ENCODE measurements around the gene REPS1. TPM values are rescaled to one million over a fixed set of nuclear protein-coding genes. Genes with fewer than 3 reads are reported as not detected.
"Not testable (repeated sequence)": the region's sequence is repeated elsewhere in the genome, so short reads cannot be mapped to it uniquely, and the experiment has no call there.

REPS1 gene
- total and polyA plus RNA-seq, 8 donors, result 14.1 to 26.2 (median 19.0) TPM

DNA sequence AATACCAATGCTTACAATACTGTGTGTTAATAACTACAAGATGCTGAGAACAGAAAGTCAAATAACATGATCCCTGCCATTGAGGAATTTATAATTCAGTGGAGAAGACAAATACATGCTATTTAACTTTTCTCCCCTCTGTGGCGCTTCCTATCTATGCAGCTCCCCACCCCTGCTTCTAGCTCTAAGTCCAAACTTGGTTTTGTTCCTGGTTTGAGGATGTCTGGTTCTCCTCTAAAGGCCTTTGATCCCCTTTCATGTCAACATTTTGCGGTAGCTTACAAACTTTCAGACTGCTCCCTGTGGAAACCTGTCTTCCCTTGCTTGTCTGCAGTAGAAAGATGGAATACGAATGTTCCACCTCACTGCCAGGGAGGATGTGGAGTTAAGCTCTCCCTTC is 18.4 kb upstream of the REPS1 start:
- 87 to 93% methylated on average over 3 of the region's 3 CpGs for WGBS, 2 donors
- DNase-seq, result no peak
- ATAC-seq, result no peak
- intact Hi-C loops (cut with DNase I), result no loop called here
- H3K36me3 ChIP-seq, result no peaks in the 10 kb centered on the region
- H3K4me1 ChIP-seq, result no peaks in the 10 kb centered on the region
- H3K27ac ChIP-seq, result no peak overlapping the region
- no peak overlapping the region for H3K4me3 ChIP-seq
- FAIRE-seq, result no peak
- TF ChIP-seq, protein P1, sequence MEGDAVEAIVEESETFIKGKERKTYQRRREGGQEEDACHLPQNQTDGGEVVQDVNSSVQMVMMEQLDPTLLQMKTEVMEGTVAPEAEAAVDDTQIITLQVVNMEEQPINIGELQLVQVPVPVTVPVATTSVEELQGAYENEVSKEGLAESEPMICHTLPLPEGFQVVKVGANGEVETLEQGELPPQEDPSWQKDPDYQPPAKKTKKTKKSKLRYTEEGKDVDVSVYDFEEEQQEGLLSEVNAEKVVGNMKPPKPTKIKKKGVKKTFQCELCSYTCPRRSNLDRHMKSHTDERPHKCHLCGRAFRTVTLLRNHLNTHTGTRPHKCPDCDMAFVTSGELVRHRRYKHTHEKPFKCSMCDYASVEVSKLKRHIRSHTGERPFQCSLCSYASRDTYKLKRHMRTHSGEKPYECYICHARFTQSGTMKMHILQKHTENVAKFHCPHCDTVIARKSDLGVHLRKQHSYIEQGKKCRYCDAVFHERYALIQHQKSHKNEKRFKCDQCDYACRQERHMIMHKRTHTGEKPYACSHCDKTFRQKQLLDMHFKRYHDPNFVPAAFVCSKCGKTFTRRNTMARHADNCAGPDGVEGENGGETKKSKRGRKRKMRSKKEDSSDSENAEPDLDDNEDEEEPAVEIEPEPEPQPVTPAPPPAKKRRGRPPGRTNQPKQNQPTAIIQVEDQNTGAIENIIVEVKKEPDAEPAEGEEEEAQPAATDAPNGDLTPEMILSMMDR (IDR thresholded peaks at IDR 0.05), result no peak
- H3K27me3 ChIP-seq, result no peaks in the 10 kb centered on the region
- no peaks in the 10 kb centered on the region for H3K9me3 ChIP-seq

- Histone ChIP-seq H3K27me3 (no peaks in the 10 kb centered on the region), H3K27ac (no peak overlapping the region), H3K4me1 (no peaks in the 10 kb centered on the region), H3K9me3 (no peaks in the 10 kb centered on the region), H3K36me3 (no peaks in the 10 kb centered on the region), H3K4me3 (no peak overlapping the region)
- ATAC-seq, result no peak
- TF ChIP-seq, protein P1 (IDR thresholded peaks at IDR 0.05), result no peak
- DNase-seq, result no peak
- no peak for FAIRE-seq
- intact Hi-C loops (cut with DNase I), result no loop called here
These were observed 15.7 kb upstream of the REPS1 start for GRCh38 chr6:139003751-139004150.

DNA sequence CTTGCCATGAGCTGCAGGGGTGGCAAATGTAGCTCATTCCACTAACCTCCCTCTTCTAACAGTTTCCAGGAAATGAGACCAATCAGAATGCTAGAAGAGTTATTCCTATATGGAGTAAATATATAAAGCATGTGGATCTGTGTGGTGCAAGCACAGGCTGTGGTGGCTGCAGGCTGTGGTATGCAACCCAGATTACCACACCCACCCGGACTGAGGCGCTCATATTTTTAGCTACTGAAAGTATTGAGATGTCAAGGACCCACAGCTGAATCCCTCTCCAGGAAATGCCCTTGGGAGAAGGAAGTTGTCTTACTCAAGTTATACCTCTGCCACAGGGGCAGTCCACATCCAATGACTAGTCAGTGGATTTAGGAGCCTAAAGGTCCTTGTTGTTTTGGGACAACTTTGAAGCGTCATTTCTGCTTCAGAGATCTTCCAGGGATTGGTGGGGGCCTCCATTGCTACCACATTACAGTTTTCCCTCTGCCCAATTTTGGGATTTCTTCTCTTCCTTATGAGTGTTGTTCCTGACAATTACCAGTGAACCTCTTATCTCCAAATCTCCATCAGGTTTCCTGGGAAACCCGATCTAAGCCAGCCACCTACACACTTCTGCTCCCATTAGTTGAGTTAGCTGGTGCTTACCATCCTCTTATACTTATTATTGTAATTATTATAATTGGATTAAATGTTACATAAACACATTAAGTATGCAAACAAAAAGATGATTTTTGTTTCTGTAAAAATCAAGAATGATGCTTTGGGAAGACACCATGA is 12.1 kb upstream of the REPS1 start:
- no peak overlapping the region for H3K4me3 ChIP-seq
- H3K36me3 ChIP-seq, result no peaks in the 10 kb centered on the region
- no peak for ATAC-seq
- intact Hi-C loops (cut with DNase I), result no loop called here
- no peak for FAIRE-seq
- no peaks in the 10 kb centered on the region for H3K27me3 ChIP-seq
- no peak for DNase-seq
- TF ChIP-seq, protein P1 (IDR thresholded peaks at IDR 0.05), result no peak
- WGBS, 2 donors, result 83 to 84% methylated on average over 4 of the region's 4 CpGs
- no peak overlapping the region for H3K27ac ChIP-seq
- no peaks in the 10 kb centered on the region for H3K9me3 ChIP-seq
- no peaks in the 10 kb centered on the region for H3K4me1 ChIP-seq

- ATAC-seq, result no peak
- WGBS, 2 donors, result 89 to 94% methylated on average over 5 of the region's 5 CpGs
These were observed 9.1 kb upstream of the REPS1 start for GRCh38 chr6:138997136-138997535.

GRCh38 chr6:138996524-138996923 is 8.5 kb upstream of the REPS1 start:
- H3K9me3 ChIP-seq, result no peaks in the 10 kb centered on the region
- H3K4me3 ChIP-seq, result no peak overlapping the region
- intact Hi-C loops (cut with DNase I), result no loop called here
- no peak overlapping the region for H3K27ac ChIP-seq
- WGBS, 2 donors, result 15 to 24% methylated on average over 3 of the region's 3 CpGs
- H3K4me1 ChIP-seq, result no peaks in the 10 kb centered on the region
- FAIRE-seq, result no peak
- no peaks in the 10 kb centered on the region for H3K36me3 ChIP-seq
- H3K27me3 ChIP-seq, result no peaks in the 10 kb centered on the region
- ATAC-seq, result peak in 2 of 4 donors; percentile 51 to 98
- peak in 2 of 6 donors; percentile 32 to 65 for DNase-seq
- TF ChIP-seq, protein P1 (IDR thresholded peaks at IDR 0.05), result no peak

More at GRCh38 chr6:138997136-138997535, 9.1 kb upstream of the REPS1 start:
- no peak for FAIRE-seq
- no peak overlapping the region for H3K4me3 ChIP-seq
- no peak overlapping the region for H3K27ac ChIP-seq
- no peaks in the 10 kb centered on the region for H3K27me3 ChIP-seq
- H3K9me3 ChIP-seq, result no peaks in the 10 kb centered on the region
- intact Hi-C loops (cut with DNase I), result no loop called here
- H3K36me3 ChIP-seq, result no peaks in the 10 kb centered on the region
- DNase-seq, result no peak
- TF ChIP-seq, protein P1 (IDR thresholded peaks at IDR 0.05), result no peak
- no peaks in the 10 kb centered on the region for H3K4me1 ChIP-seq

DNA sequence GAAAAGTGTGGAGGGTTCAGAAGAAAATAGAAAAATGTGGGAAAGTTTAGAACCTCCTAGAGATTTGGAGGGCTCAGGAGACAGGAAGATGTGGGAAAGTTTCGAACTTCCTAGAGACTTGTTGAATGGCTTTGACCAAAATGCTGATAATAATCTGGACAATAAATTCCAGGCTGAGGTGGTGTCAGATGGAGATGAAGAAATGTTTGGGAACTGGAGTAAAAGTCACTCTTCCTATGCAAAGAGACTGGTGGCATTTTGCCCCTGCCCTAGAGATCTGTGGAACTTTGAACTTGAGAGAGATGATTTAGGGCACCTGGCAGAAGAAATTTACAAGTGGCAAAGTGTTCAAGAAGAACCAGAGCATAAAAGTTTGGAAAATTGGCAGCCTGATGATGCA is 5.4 kb upstream of the REPS1 start:
- ATAC-seq; H3K27me3 ChIP-seq; H3K4me3 ChIP-seq; H3K9me3 ChIP-seq; H3K4me1 ChIP-seq; H3K27ac ChIP-seq; H3K36me3 ChIP-seq; intact Hi-C loops (cut with DNase I); FAIRE-seq; DNase-seq: not testable (repeated sequence)
- WGBS, 2 donors, result 76 to 92% methylated on average over 1 of the region's 1 CpG

DNA sequence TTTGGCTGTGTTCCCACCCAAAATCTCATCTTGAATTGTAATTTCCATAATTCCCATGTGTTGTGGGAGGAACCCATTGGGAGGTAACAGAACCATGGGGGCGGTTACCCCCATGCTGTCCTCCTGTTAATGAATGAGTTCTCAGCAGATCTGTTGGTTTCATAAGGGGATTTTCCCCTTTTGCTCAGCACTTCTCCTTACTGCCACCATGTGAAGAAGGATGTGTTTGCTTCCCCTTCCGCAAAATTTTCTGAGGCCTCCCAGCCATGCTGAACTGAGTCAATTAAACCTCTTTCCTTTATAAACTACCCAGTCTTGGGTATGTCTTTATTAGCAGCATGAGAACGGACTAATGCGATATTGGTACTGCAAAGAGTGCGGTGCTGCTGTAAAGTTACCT is 4.9 kb upstream of the REPS1 start:
- ATAC-seq; H3K4me3 ChIP-seq; DNase-seq; FAIRE-seq; H3K36me3 ChIP-seq; H3K27ac ChIP-seq; intact Hi-C loops (cut with DNase I); H3K9me3 ChIP-seq; H3K27me3 ChIP-seq: not testable (repeated sequence)
- WGBS, 2 donors, result 92 to 94% methylated on average over 5 of the region's 5 CpGs
- peaks cover 9 to 10% (median 10%) of the 10 kb centered on the region in 3 donors for H3K4me1 ChIP-seq
